Panc1 (cell line): Measurements from ENCODE around the gene UGT1A4.
A peak's percentile ranks its signal among the peaks of the same experiment; 100 is the strongest.

Experiments used
- POLR2AphosphoS5 ChIP-seq: IDR thresholded peaks from 2 replicates; pipeline ENCODE4 v1.6.1; 2012; ENCODE audit warnings: mild to moderate bottlenecking, low read depth, low read length, moderate library complexity
- REST ChIP-seq, 2 experiments: IDR thresholded peaks; 2 replicates each; pipeline ENCODE4 v1.6.1; 2011 to 2012; ENCODE audit warnings: low read depth in 2 of 2, control low read depth in 1 of 2, low read length in 1 of 2, mild to moderate bottlenecking in 1 of 2, moderate library complexity in 1 of 2; ENCODE audit not compliant: insufficient read depth in 1 of 2
- SIN3A ChIP-seq: IDR thresholded peaks from 2 replicates; pipeline ENCODE4 v1.6.1; 2012; ENCODE audit warnings: low read depth, mild to moderate bottlenecking, low read length, moderate library complexity, borderline replicate concordance; ENCODE audit not compliant: insufficient read depth
- TCF7L2 ChIP-seq: IDR thresholded peaks from 2 replicates; pipeline ENCODE4 v1.6.1; 2011; ENCODE audit warnings: mild to moderate bottlenecking, low read depth, low read length, inconsistent platforms
- TF ChIP-seq, protein P1 (sequence below): fragments of 450-650 bp; IDR thresholded peaks from 2 replicates; pipeline ENCODE4 v1.5.1; 2017; ENCODE audit warnings: mild to moderate bottlenecking

DNA sequence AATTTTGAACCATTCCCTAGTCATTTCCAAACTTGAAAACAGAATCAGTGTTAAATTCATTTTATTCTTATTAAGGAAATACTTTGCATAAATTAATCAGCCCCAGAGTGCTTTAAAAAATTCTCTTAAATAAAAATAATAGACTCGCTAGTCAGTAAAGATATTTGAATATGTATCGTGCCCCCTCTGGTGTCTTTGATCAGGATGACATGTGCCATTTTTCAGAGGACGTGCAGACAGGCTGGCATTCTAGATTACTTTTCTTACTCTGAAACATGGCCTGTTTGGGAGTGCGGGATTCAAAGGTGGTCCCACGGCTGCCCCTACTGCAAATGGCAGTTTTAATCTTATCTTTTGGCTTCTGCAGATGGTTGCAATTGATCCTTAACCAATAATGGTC lies 54.0 kb downstream of the UGT1A4 start:
- TF ChIP-seq POLR2AphosphoS5 (no peak), REST (IDR thresholded peaks at IDR 0.05; ENCODE audit: insufficient read depth in 1 of 2, low read depth in 2 of 2, low read length in 1 of 2) (no peak), TCF7L2 (no peak), SIN3A (no peak)
- TF ChIP-seq, protein P1, sequence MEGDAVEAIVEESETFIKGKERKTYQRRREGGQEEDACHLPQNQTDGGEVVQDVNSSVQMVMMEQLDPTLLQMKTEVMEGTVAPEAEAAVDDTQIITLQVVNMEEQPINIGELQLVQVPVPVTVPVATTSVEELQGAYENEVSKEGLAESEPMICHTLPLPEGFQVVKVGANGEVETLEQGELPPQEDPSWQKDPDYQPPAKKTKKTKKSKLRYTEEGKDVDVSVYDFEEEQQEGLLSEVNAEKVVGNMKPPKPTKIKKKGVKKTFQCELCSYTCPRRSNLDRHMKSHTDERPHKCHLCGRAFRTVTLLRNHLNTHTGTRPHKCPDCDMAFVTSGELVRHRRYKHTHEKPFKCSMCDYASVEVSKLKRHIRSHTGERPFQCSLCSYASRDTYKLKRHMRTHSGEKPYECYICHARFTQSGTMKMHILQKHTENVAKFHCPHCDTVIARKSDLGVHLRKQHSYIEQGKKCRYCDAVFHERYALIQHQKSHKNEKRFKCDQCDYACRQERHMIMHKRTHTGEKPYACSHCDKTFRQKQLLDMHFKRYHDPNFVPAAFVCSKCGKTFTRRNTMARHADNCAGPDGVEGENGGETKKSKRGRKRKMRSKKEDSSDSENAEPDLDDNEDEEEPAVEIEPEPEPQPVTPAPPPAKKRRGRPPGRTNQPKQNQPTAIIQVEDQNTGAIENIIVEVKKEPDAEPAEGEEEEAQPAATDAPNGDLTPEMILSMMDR, result peak; percentile 54
